ACC112 (cell line): ENCODE measurements around the gene RNF31.

Source experiments
- H2AFZ ChIP-seq: fragments of 200-600 bp; sonication (generic); one replicate; pipeline ENCODE4 v1.6.0; 2017; ENCODE audit warnings: antibody characterized with exemption, low read length; ENCODE audit not compliant: unreplicated experiment
- H3K27ac ChIP-seq: fragments of 200-600 bp; sonication (generic); 2 replicates; pipeline ENCODE4 v1.5.1; 2014; ENCODE audit warnings: low read depth, mild to moderate bottlenecking, antibody characterized with exemption, low read length, moderate library complexity
- H3K27me3 ChIP-seq: fragments of 200-600 bp; sonication (generic); 2 replicates; pipeline ENCODE4 v1.6.1; 2014; ENCODE audit warnings: mild to moderate bottlenecking, antibody characterized with exemption, low read length, moderate library complexity, mixed read lengths; ENCODE audit not compliant: insufficient read depth
- H3K36me3 ChIP-seq: fragments of 200-600 bp; sonication (generic); 2 replicates; pipeline ENCODE4 v1.6.1; 2016; ENCODE audit warnings: mild to moderate bottlenecking, antibody characterized with exemption, low read length, moderate library complexity, mixed read lengths; ENCODE audit not compliant: insufficient read depth
- H3K4me1 ChIP-seq: fragments of 200-600 bp; sonication (generic); one replicate; pipeline ENCODE4 v1.6.1; 2016; ENCODE audit warnings: low read length, mixed read lengths; ENCODE audit not compliant: insufficient read depth, unreplicated experiment, control insufficient read depth
- H3K4me3 ChIP-seq: fragments of 200-600 bp; sonication (generic); 2 replicates; pipeline ENCODE4 v1.5.1; 2014; ENCODE audit warnings: mild to moderate bottlenecking, low read depth, low read length
- H3K79me2 ChIP-seq: fragments of 200-600 bp; sonication (generic); one replicate; pipeline ENCODE4 v1.6.0; 2016; ENCODE audit warnings: low read length; ENCODE audit not compliant: control insufficient read depth, unreplicated experiment, insufficient read depth

RNF31 gene

DNA sequence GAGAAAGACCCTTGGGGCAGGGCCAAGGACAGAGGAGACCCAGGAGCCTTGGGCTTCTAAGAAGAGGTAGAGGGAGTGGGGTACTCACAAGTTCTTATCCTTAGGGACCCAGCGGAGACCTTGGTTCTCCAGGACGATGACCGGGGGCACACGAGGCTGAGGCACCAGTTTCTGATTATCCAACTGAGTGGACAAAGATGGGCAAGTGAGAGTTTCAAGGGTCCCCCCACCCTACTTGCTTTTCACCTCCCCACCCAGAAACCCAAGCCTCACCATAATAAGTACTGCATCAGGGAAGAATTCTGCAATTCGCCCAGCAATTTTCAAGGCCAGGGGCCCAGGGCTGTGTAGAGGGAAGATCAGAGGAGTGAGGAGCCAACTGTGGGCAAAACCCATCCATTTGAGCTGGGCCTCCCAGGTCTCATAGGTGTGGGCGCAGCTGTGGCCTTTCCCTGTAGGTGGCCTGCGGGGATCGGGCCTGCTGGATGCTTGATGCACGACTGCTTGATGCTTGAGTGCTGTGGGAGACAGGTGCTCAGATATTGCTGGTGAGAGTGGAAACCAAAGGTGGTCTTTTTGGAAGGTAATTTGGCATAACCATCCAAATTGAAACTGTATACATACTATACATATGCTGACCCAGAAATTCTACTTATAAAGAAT, 7.9 kb upstream of the RNF31 start:
- H3K4me3 ChIP-seq: peak overlapping the region; percentile 94
- H3K27me3 ChIP-seq: no peaks in the 10 kb centered on the region
- peaks cover 48% of the 10 kb centered on the region for H3K4me1 ChIP-seq
- peaks cover 53% of the 10 kb centered on the region for H3K79me2 ChIP-seq
- no peak overlapping the region for H2AFZ ChIP-seq
- peaks cover 21% of the 10 kb centered on the region for H3K36me3 ChIP-seq
- no peak overlapping the region for H3K27ac ChIP-seq

DNA sequence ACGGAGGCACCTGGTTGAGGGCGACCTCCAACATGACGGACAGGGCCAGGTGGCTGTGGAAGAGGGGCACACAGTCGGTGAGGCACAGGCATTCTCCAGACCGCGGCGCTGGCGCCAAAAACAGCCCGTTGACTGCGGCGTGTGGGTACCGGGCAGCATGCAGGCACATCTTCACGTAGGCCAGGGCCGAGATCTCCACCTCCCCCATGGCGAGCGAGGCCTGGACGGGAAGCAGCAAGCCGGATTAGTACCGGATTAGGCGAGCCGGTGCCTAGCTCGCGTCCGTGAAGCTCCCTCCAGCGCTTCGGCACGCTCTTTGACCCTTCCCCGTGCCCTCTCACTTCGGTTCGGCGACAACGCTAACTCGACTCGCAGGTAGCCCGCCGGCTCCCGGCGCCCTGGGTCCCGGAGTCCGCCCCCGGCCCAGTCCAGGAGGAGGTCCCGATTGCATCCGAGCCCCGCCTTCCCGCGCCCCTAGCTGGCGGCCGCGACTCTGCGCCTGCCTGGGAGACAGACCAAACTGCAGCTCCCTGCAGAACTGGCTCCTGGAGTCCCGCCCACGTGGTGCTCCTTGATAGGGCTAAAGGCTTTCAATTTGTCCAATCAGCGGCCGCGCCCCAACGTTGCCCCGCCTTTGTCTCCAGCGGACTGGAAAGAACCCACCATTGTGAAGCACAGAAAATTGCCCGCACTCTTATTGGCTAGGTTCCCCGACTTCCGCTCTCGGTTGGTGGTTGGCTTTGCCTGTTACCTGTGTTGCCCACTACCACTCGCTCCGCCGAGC, 6.0 kb upstream of the RNF31 start, which contains the start of gene EMC9:
EMC9 (minus strand) TSS at position 495 of the 784 bp plus-strand sequence; CDS start at position 208, 287 bp downstream.
- Histone ChIP-seq H3K36me3 (peaks cover 26% of the 10 kb centered on the region), H3K4me3 (peak within 1 kb of the TSS; percentile 94), H3K27me3 (no peaks in the 10 kb centered on the region), H3K27ac (peak within 1 kb of the TSS; percentile 60), H2AFZ (peak within 1 kb of the TSS; percentile 57), H3K79me2 (peaks cover 69% of the 10 kb centered on the region), H3K4me1 (peaks cover 60% of the 10 kb centered on the region)

DNA sequence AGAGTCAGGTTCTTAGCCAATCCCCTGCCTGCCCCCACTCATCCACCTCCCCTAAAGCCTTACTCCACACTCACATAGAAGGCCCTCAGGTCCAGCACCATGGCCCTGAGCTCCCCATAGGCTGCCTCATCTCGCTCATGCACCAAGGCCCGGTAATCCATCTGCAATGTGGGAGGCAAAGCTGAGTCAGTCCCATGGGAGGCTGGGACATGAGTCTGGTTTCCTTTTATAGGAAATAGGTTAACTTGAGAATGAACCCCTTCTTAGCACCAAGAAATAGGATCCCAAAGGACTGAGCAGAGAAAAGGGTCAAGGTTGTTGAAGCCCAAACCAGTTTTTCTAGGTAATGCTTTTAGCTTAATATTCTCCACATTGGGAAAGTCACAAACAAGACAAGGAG, 3.8 kb upstream of the RNF31 start:
- Histone ChIP-seq H3K79me2 (peaks cover 60% of the 10 kb centered on the region), H2AFZ (no peak overlapping the region)

DNA sequence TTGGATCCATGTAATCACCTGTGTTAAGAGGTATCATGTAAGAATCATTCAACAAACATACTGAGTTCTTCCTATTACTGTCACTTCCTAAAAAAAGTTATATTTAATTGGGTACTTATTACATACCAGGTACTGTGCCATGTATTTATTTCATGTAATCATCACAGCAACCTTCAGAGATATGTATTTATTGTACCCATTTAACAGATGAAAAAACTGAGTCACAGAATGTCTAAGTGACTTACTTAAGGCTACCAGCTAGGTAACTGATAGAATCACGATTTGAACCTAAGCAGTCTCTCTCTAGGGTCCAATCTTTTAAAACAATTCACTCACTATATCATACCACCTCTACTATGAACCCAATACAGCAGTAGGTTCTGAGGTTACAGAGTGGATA, 2.8 kb upstream of the RNF31 start:
- Histone ChIP-seq H3K4me3 (peak overlapping the region; percentile 92), H3K27me3 (no peaks in the 10 kb centered on the region), H3K79me2 (peaks cover 59% of the 10 kb centered on the region), H3K27ac (peak overlapping the region; percentile 68; the same call in 1 of the 2 replicates), H2AFZ (no peak overlapping the region), H3K36me3 (peaks cover 23% of the 10 kb centered on the region), H3K4me1 (peaks cover 41% of the 10 kb centered on the region)

More for the DNA sequence above, 3.8 kb upstream of the RNF31 start:
- no peaks in the 10 kb centered on the region for H3K27me3 ChIP-seq
- H3K4me1 ChIP-seq: peaks cover 48% of the 10 kb centered on the region
- H3K36me3 ChIP-seq: peaks cover 26% of the 10 kb centered on the region
- peak overlapping the region; percentile 40 for H3K4me3 ChIP-seq
- H3K27ac ChIP-seq: peak overlapping the region; percentile 68

DNA sequence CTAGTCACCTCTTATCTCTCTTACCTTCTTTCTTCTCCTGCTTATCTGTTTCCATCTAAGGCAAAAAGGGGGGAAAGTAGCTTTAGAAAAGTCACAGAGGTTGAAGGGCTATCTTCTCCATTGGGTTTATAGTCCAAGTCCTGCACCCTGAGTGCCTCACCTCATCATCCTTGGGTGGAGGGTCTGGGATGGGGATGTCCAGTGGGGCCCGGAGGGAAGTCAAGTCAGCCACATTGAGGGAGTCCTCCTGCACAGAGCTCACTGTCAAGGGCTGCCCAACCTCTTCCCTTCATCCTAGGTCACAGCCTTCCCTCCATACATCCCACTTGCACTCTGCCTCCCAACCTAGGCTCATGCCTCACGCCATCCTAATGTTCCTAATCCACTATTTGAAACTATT, 2.1 kb upstream of the RNF31 start:
- peak overlapping the region; percentile 86 for H3K27ac ChIP-seq
- H3K36me3 ChIP-seq: peaks cover 26% of the 10 kb centered on the region
- H3K27me3 ChIP-seq: no peaks in the 10 kb centered on the region
- peaks cover 61% of the 10 kb centered on the region for H3K79me2 ChIP-seq
- peaks cover 37% of the 10 kb centered on the region for H3K4me1 ChIP-seq
- peak overlapping the region; percentile 92 for H3K4me3 ChIP-seq
- no peak overlapping the region for H2AFZ ChIP-seq

DNA sequence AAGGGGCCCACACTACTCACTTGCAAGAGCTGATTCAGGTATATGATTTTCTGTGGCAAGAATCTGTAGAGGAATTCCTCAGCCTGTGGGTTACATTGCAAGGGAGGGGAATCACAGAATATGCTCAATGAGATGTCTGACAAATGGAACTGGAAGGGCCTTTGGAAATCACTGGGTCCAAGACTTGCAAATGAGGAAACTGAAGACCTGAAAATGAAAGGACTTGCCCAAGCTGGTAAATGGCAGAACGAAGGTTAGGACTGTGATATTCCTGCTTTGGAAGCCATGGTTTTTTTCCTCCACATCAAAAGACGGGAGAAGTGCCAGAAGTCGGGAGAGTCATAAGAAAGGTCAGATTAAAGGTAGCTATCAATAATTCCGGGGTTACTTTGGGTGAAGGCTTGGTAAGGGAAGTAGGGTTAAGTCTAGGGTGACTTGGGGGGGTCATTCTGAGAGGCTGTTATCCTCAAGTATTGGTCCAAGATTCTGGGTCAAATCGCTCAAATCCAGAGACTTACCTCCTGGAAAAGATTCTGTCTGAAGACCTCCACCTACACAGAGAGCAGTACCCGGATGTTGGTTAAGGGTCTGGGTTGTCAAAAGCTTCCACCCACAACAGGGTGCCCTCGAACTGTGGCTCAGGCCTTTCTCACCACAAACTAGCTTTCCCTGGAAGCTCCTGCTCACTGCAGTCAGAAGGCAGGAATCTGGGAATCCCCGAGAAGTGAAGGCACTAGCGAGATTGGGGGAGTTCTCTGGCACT, 1.4 kb upstream of the RNF31 start:
- Histone ChIP-seq H2AFZ (peak overlapping the region; percentile 48), H3K27ac (peak overlapping the region; percentile 86), H3K27me3 (no peaks in the 10 kb centered on the region), H3K36me3 (peaks cover 26% of the 10 kb centered on the region), H3K4me3 (peak overlapping the region; percentile 92), H3K4me1 (peaks cover 37% of the 10 kb centered on the region), H3K79me2 (peaks cover 57% of the 10 kb centered on the region)

DNA sequence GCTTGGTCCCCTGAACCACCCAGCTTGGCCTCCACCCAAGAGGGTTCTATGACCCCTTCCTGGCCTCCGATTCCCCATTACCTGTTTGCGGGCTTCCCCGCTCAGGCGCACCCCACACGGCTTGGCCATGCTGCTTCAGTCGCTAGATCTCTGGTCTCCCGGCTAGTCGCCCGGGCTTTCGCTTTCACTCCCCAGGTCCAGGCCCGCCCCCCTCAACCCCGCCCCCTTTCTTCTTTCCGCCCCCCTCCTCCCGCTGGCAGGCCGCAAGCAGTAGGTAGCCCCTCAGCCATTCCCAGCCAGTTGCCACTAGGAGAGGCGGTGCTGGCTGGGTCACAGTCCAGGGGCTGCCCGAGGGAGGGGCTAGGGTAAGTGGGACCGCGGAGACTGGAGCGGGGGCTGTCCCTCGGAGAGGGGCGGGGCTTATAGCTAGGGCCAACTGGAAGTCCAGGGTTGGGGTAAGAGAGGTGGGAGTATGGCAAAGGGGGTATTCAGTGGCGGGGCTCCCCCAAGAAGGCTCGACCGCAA, 783 bp upstream of the RNF31 start, which contains the start of gene PSME2:
PSME2 (minus strand) TSS at position 158 of the 525 bp plus-strand sequence; CDS start at position 129, 29 bp downstream.
- peaks cover 54% of the 10 kb centered on the region for H3K79me2 ChIP-seq
- H3K4me1 ChIP-seq: peaks cover 37% of the 10 kb centered on the region
- H3K36me3 ChIP-seq: peaks cover 33% of the 10 kb centered on the region
- peak within 1 kb of the TSS; percentile 92 for H3K4me3 ChIP-seq
- H3K27me3 ChIP-seq: no peaks in the 10 kb centered on the region
- peak within 1 kb of the TSS; percentile 72 for H2AFZ ChIP-seq
- H3K27ac ChIP-seq: peak within 1 kb of the TSS; percentile 86

DNA sequence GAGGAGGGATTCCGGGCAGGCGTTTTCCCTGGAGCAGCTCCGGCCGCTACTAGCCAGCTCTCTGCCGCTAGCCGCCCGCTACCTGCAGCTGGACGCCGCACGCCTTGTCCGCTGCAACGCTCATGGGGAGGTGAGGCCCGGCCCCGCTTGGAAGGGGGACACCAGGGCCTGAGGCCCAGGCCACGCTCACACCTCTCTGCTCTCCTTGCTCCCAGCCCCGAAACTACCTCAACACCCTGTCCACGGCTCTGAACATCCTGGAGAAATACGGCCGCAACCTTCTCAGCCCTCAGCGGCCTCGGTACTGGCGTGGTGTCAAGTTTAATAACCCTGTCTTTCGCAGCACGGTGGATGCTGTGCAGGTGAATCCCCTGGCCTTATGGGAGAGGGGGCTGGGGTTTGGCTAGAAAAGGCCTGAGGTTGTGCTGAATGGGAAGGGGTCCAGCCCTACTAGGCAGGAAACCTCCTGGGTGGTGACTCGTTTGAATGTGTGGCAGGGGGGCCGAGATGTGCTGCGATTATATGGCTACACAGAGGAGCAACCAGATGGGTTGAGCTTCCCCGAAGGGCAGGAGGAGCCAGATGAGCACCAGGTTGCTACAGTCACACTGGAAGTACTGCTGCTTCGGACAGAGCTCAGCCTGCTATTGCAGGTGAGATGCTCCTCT, 597 bp downstream of the RNF31 start:
- peaks cover 35% of the 10 kb centered on the region for H3K36me3 ChIP-seq

DNA sequence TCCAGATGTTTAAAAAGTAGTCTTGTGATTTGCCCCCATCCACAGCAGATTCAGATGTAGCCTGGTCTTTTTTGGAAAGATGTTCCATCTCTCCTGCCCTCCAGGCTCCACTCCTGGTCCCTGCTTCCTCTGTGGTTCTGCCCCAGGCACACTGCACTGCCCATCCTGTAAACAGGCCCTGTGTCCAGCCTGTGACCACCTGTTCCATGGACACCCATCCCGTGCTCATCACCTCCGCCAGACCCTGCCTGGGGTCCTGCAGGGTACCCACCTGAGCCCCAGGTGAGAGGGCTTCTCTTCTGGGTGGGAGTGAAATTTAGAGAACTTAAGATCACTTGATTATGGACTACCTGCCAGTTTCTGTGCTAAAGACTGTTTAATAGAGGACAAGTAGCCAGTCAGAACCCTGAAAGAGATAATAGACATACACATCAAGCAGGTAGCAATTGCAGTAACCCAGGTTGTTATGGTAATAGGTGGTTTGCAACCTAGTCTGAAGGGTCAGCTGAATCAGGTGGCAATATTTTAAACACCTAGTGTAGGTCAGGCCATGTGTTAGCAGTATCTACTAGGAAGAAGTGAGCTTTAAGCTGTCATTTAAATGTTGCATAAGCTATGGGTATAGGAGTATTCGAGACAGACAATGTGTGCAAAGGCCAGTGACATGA, 2.1 kb downstream of the RNF31 start:
- H3K36me3 ChIP-seq: peaks cover 24% of the 10 kb centered on the region
- H3K4me1 ChIP-seq: peaks cover 18% of the 10 kb centered on the region
- no peaks in the 10 kb centered on the region for H3K27me3 ChIP-seq
- H3K27ac ChIP-seq: no peak overlapping the region
- peaks cover 47% of the 10 kb centered on the region for H3K79me2 ChIP-seq
- no peak overlapping the region; the same call in 1 of the 2 replicates for H3K4me3 ChIP-seq
- no peak overlapping the region for H2AFZ ChIP-seq

More for the DNA sequence above, 597 bp downstream of the RNF31 start:
- Histone ChIP-seq H3K4me3 (peak overlapping the region; percentile 92), H3K4me1 (peaks cover 34% of the 10 kb centered on the region), H3K27me3 (no peaks in the 10 kb centered on the region), H3K79me2 (peaks cover 54% of the 10 kb centered on the region), H2AFZ (no peak overlapping the region), H3K27ac (0 out of 2 replicates have a peak overlapping the region, but pooled peaks have one; percentile 6)
